GM21390 (cell line): ENCODE results near the gene OR14A16.

ENCODE experiments used
- ATAC-seq: cut with Tn5 transposase; IDR thresholded peaks from one replicate; pipeline ENCODE4 v1.9.1; 2021; ENCODE audit not compliant: unreplicated experiment

Gene OR14A16

GRCh38 chr1:247824023-247824422, at the start of gene OR14A16:
OR14A16 (minus strand) TSS chr1:247824119; CDS start chr1:247815729, 8,390 bp downstream.
- no peak for ATAC-seq

DNA sequence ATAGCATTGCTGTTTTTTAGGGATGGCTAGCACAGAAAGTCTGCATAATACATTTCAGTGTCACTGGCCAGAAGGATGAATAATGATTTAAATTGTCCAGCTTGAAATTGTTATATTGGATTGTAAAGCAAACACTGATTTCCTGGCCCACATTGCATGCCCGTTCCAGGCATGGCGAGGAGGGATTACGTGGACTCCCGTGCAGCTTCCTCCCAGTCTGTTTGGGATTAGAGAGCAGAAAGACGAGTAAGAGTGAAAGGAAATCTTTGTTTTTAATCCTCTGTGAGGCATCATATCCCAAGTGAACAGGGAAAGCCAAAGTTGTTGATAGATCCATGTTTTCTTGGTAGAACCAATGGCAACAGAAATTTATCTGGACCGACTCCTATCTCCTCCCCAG, 41.5 kb upstream of the OR14A16 start:
- ATAC-seq, result no peak

DNA sequence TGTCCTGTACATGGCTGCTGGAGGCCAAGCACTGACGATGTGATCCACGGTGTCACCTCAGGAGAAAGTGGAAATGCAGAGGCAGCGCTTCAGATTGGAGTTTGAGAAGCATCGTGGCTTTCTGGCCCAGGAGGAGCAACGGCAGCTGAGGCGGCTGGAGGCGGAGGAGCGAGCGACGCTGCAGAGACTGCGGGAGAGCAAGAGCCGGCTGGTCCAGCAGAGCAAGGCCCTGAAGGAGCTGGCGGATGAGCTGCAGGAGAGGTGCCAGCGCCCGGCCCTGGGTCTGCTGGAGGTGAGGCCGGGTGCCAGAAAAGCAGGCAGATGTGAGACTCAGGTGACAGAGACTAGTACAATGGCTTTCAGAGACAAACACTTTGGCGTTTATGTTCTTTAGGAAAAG, 40.7 kb upstream of the OR14A16 start:
- no peak for ATAC-seq

GRCh38 chr1:247862756-247863155, 38.8 kb upstream of the OR14A16 start:
- no peak for ATAC-seq

GRCh38 chr1:247857985-247858619, 34.2 kb upstream of the OR14A16 start:
- no peak for ATAC-seq

- peak; percentile 45 for ATAC-seq
Observed at GRCh38 chr1:247857069-247857984, 33.4 kb upstream of the OR14A16 start, which contains the start of gene TRIM58. TRIM58 (plus strand) TSS chr1:247857187; CDS start chr1:247857247, 60 bp downstream.

DNA sequence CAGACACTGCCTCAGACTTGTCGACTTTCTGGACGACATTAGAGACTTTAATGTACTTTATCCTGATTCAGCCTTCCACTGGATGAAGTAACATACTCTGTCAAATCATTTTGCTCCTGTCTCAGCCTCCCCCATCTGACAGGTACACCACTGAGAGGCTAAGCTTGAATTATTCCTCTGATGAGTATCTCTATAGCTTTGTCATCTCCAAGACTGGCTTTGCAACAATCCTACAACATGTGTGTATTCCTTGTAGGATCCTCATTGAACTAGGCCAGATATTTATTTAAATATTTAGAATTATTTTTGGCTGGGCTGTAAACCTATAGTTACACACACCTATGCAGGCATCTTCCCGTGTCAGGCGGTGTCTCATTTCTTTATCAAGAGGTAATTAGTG, 32.0 kb upstream of the OR14A16 start:
- ATAC-seq, result no peak

DNA sequence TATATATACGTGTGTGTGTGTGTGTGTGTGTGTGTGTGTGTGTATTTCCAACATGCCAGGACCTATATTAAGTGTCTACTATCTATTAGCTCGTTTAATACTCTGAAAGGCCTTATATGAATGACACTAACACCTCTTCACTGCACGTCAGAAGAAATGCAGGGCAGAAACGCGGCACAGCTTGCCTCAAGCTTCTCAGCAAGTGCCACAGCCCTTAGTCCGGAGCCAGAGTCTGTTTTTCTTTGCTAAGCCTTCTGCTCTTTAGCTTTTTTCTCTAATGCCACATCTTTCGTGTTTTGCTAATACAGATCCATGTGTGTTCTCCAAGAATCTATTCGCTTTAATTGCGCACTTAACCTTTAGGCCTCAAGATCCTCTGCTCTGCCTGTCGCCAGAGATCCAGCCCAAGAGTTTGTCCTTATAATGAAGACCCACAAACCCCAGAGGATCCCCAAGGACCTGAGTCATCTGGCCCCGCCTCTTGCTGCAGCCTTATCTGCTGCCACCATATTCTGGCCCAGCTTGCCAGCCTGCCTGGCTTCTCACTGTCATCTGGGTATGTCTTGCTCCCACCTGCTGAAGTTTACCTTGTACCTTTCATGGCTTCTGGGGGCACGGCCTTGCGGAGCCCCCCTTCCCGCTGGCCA, 31.1 kb upstream of the OR14A16 start:
- no peak for ATAC-seq

GRCh38 chr1:247849616-247850015, 25.7 kb upstream of the OR14A16 start:
- no peak for ATAC-seq

GRCh38 chr1:247848346-247848745, 24.4 kb upstream of the OR14A16 start:
- ATAC-seq, result no peak

DNA sequence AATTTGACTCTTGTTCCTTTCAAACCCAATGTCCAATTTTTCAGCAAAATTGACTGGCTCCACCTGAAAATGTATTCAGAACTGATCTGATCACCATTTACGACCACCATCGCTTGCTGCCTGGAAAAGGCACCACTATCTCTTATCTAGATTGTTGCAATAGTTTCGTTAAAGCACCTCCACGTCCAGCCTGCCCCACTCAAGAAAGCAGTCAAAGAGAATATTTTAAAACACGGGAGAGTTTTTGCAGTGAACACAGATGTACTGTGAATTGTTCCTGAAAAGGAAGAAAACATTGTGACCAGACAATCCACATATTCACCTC, 21.7 kb upstream of the OR14A16 start:
- ATAC-seq, result no peak

DNA sequence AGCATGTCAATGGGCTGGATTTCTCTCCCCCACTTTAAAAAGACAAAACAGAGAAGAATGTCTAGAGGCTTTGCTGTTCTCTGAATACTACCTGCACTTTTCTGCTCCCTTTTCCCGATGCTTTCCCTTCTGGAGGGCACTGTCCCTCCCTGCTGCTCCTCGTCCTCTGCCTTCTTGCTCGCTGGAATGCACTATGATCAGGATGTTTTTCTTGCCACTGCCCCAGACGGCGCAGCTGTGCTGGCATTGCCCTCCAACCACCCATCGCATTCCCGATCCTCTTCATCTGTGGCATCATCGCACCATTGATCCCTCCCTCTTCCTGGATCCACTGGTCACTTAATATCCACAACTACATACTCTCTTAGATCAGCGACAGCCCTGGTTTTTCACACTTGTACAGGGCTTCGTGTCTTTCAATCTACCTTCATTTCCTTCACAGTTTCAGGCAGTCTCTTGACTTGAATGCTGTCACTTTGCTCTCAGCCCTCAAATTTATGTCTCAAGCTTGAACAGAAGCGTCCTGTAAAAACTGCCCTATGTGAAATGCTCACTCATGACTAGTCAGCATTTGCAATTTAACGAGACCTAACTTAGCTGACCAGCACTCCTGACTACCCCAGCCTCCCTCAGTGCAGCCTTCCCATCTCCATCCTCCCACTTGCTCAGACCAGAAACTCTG, 21.2 kb upstream of the OR14A16 start:
- ATAC-seq, result no peak

GRCh38 chr1:247843411-247843810, 19.5 kb upstream of the OR14A16 start:
- no peak for ATAC-seq

DNA sequence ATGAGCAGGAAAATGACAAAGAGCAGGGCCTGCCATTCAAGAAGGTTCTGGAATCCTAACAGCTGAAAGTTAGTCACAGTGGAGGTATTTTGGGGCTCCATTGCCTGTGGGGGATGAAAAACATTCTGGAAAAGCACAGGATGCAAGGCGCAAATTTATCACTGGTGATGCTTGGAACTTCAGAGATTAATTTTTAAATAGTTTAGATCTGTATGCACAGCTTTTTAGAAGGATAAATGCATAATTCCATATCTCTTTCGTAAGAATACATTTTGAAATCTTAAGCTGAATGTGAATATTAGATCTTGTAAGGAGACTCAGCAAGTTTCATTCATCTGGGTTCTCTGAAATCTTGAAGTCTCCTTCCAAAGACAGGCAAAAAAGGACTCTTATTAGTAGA, 17.9 kb upstream of the OR14A16 start, which contains the start of gene OR11L1:
TSS of gene OR11L1 (minus strand) at position 101 of the 400 bp plus-strand sequence. CDS start at position 101, 0 bp downstream.
- ATAC-seq, result no peak

DNA sequence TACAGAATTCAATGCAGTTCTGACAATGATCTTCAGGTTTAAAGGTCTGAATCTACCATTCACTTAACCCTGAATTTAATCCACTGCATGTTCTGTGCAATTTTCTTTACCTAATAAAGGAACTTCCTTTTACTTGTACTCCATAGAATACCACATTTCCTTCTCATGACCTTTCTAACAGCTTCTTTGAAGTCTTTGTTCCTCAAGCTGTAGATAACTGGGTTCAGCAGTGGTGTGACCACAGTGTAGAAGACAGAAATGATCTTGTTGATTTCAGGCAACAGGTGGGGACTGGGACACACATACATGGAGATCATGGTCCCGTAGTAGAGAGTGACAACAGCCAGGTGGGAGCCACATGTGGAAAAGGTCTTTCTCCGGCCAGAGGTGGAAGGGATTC, 16.9 kb upstream of the OR14A16 start:
- ATAC-seq, result no peak

DNA sequence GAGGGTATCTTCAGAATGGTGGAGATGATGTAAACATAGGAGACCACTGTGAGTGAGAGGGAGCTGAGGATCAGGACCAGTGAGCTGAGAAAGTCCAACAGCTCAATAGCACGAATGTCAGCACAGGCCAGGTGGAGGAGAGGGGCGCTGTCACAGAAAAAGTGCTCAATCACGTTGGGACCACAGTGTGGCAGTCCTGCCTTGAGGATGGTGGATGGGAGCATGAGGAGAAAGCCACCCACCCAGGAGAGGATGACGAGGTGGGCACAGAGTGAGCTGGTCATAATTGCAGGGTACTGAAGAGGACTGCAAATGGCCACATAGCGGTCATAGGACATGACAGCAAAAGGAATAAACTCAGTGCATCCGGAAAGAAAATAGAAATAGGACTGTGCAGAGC, 9.7 kb upstream of the OR14A16 start:
- no peak for ATAC-seq

- ATAC-seq, result no peak
Observed at GRCh38 chr1:247829656-247830055, 5.7 kb upstream of the OR14A16 start.

- no peak for ATAC-seq
Observed at GRCh38 chr1:247825362-247825761, 1.4 kb upstream of the OR14A16 start.

GRCh38 chr1:247822060-247822459, 1.9 kb downstream of the OR14A16 start:
- ATAC-seq, result no peak

DNA sequence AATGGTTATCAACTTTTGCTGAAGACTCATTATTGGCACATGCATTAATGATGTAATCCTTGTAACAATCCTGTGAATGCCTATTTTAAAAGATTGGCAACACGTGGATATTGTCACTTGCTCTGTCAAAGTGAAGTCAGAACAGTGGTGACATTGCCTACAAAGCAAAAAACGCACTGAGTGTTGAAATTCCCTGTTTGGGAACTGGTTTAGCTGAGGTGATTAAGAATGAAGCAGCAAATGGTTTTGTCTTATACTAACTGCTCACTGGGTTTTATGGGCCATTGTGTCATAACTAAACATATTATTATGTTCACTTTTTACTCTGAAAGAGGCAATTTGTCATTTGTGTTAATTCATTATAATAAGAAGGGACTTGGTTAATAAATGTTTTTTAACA, 11.3 kb downstream of the OR14A16 start:
- no peak for ATAC-seq

DNA sequence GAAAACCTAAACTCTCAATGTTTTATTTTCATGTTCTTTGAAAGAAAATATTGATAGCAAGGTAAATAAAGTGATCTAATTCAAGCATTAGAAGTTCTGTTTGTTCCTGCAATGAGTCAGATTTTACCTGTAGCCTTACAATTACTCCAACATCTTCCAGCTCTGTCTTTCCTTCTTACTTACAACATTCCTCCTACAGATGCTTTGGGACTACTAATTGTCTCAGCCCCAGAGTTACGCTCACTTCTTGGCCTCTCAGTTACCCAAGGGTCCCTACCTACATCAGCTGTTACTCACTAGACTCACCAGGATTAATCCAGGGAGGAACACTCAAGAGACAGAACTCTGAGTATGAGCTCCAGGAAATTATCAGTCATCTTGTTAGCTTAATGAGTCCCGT, 26.4 kb downstream of the OR14A16 start:
- ATAC-seq, result no peak
